ENCODE data around the gene NEUROD2.

Gene NEUROD2

GRCh38 chr17:39641883-39642282, 34.2 kb upstream of the NEUROD2 start:
- H3K4me1 ChIP-seq (ENCODE audit: control insufficient read depth, insufficient read depth, low read length): peaks cover 27% of the 10 kb centered on the region
- H3K9me3 ChIP-seq (ENCODE audit: control insufficient read depth, insufficient read depth, low read length): no peaks in the 10 kb centered on the region
- no peak overlapping the region for H3K4me3 ChIP-seq (ENCODE audit: low read depth, low read length)
- H3K9ac ChIP-seq (ENCODE audit: low read depth, low read length): no peak overlapping the region
- H3K27me3 ChIP-seq (ENCODE audit: control insufficient read depth, insufficient read depth, low read length): no peaks in the 10 kb centered on the region
- no peaks in the 10 kb centered on the region for H3K36me3 ChIP-seq (ENCODE audit: control insufficient read depth, insufficient read depth, low read length)

- H3K9ac ChIP-seq (ENCODE audit: low read depth, low read length): no peak overlapping the region
- peaks cover 33% of the 10 kb centered on the region for H3K4me1 ChIP-seq (ENCODE audit: control insufficient read depth, insufficient read depth, low read length)
- no peak overlapping the region for H3K4me3 ChIP-seq (ENCODE audit: low read depth, low read length)
- no peaks in the 10 kb centered on the region for H3K36me3 ChIP-seq (ENCODE audit: control insufficient read depth, insufficient read depth, low read length)
- no peaks in the 10 kb centered on the region for H3K27me3 ChIP-seq (ENCODE audit: control insufficient read depth, insufficient read depth, low read length)
- H3K9me3 ChIP-seq (ENCODE audit: control insufficient read depth, insufficient read depth, low read length): no peaks in the 10 kb centered on the region
Observed at GRCh38 chr17:39641097-39641496, 33.4 kb upstream of the NEUROD2 start.

- Histone ChIP-seq H3K4me1 (ENCODE audit: control insufficient read depth, insufficient read depth, low read length) (peaks cover 36% of the 10 kb centered on the region), H3K36me3 (ENCODE audit: control insufficient read depth, insufficient read depth, low read length) (no peaks in the 10 kb centered on the region), H3K27me3 (ENCODE audit: control insufficient read depth, insufficient read depth, low read length) (no peaks in the 10 kb centered on the region), H3K9ac (ENCODE audit: low read depth, low read length) (no peak overlapping the region), H3K4me3 (ENCODE audit: low read depth, low read length) (no peak overlapping the region), H3K9me3 (ENCODE audit: control insufficient read depth, insufficient read depth, low read length) (no peaks in the 10 kb centered on the region)
Observed at GRCh38 chr17:39640591-39641031, 32.9 kb upstream of the NEUROD2 start.

GRCh38 chr17:39639566-39640458, 32.1 kb upstream of the NEUROD2 start:
- Histone ChIP-seq H3K9ac (ENCODE audit: low read depth, low read length) (peak overlapping the region; percentile 73), H3K4me1 (ENCODE audit: control insufficient read depth, insufficient read depth, low read length) (peaks cover 34% of the 10 kb centered on the region)

GRCh38 chr17:39639043-39639442, 31.3 kb upstream of the NEUROD2 start:
- Histone ChIP-seq H3K4me1 (ENCODE audit: control insufficient read depth, insufficient read depth, low read length) (peaks cover 36% of the 10 kb centered on the region), H3K4me3 (ENCODE audit: low read depth, low read length) (no peak overlapping the region), H3K27me3 (ENCODE audit: control insufficient read depth, insufficient read depth, low read length) (no peaks in the 10 kb centered on the region), H3K9ac (ENCODE audit: low read depth, low read length) (no peak overlapping the region), H3K9me3 (ENCODE audit: control insufficient read depth, insufficient read depth, low read length) (no peaks in the 10 kb centered on the region), H3K36me3 (ENCODE audit: control insufficient read depth, insufficient read depth, low read length) (no peaks in the 10 kb centered on the region)

More at GRCh38 chr17:39639566-39640458, 32.1 kb upstream of the NEUROD2 start:
- H3K36me3 ChIP-seq (ENCODE audit: control insufficient read depth, insufficient read depth, low read length): no peaks in the 10 kb centered on the region
- H3K4me3 ChIP-seq (ENCODE audit: low read depth, low read length): no peak overlapping the region
- H3K9me3 ChIP-seq (ENCODE audit: control insufficient read depth, insufficient read depth, low read length): no peaks in the 10 kb centered on the region
- H3K27me3 ChIP-seq (ENCODE audit: control insufficient read depth, insufficient read depth, low read length): no peaks in the 10 kb centered on the region

GRCh38 chr17:39638317-39638716, 30.6 kb upstream of the NEUROD2 start:
- no peaks in the 10 kb centered on the region for H3K9me3 ChIP-seq (ENCODE audit: control insufficient read depth, insufficient read depth, low read length)
- peaks cover 36% of the 10 kb centered on the region for H3K4me1 ChIP-seq (ENCODE audit: control insufficient read depth, insufficient read depth, low read length)
- H3K36me3 ChIP-seq (ENCODE audit: control insufficient read depth, insufficient read depth, low read length): no peaks in the 10 kb centered on the region
- H3K9ac ChIP-seq (ENCODE audit: low read depth, low read length): no peak overlapping the region
- no peaks in the 10 kb centered on the region for H3K27me3 ChIP-seq (ENCODE audit: control insufficient read depth, insufficient read depth, low read length)
- no peak overlapping the region for H3K4me3 ChIP-seq (ENCODE audit: low read depth, low read length)

- Histone ChIP-seq H3K9ac (ENCODE audit: low read depth, low read length) (peak within 1 kb of the TSS; percentile 92), H3K36me3 (ENCODE audit: control insufficient read depth, insufficient read depth, low read length) (no peaks in the 10 kb centered on the region), H3K27me3 (ENCODE audit: control insufficient read depth, insufficient read depth, low read length) (no peaks in the 10 kb centered on the region), H3K4me3 (ENCODE audit: low read depth, low read length) (peak within 1 kb of the TSS; percentile 85), H3K9me3 (ENCODE audit: control insufficient read depth, insufficient read depth, low read length) (no peaks in the 10 kb centered on the region), H3K4me1 (ENCODE audit: control insufficient read depth, insufficient read depth, low read length) (peaks cover 42% of the 10 kb centered on the region)
Observed at GRCh38 chr17:39636927-39637736, 29.4 kb upstream of the NEUROD2 start, which contains the start of gene STARD3. Gene STARD3, plus strand, starts transcription at chr17:39637144. Its CDS starts 16,388 bp downstream, at chr17:39653532.

GRCh38 chr17:39636587-39636926, 28.8 kb upstream of the NEUROD2 start:
- Histone ChIP-seq H3K4me1 (ENCODE audit: control insufficient read depth, insufficient read depth, low read length) (peaks cover 47% of the 10 kb centered on the region), H3K9ac (ENCODE audit: low read depth, low read length) (no peak overlapping the region), H3K27me3 (ENCODE audit: control insufficient read depth, insufficient read depth, low read length) (no peaks in the 10 kb centered on the region), H3K4me3 (ENCODE audit: low read depth, low read length) (peak overlapping the region; percentile 85), H3K36me3 (ENCODE audit: control insufficient read depth, insufficient read depth, low read length) (no peaks in the 10 kb centered on the region), H3K9me3 (ENCODE audit: control insufficient read depth, insufficient read depth, low read length) (no peaks in the 10 kb centered on the region)

GRCh38 chr17:39635614-39636176, 28.0 kb upstream of the NEUROD2 start:
- no peaks in the 10 kb centered on the region for H3K9me3 ChIP-seq (ENCODE audit: control insufficient read depth, insufficient read depth, low read length)
- peak overlapping the region; percentile 24 for H3K9ac ChIP-seq (ENCODE audit: low read depth, low read length)
- peaks cover 54% of the 10 kb centered on the region for H3K4me1 ChIP-seq (ENCODE audit: control insufficient read depth, insufficient read depth, low read length)
- no peak overlapping the region for H3K4me3 ChIP-seq (ENCODE audit: low read depth, low read length)
- H3K27me3 ChIP-seq (ENCODE audit: control insufficient read depth, insufficient read depth, low read length): no peaks in the 10 kb centered on the region
- H3K36me3 ChIP-seq (ENCODE audit: control insufficient read depth, insufficient read depth, low read length): no peaks in the 10 kb centered on the region

GRCh38 chr17:39634384-39634871, 26.7 kb upstream of the NEUROD2 start:
- H3K36me3 ChIP-seq (ENCODE audit: control insufficient read depth, insufficient read depth, low read length): no peaks in the 10 kb centered on the region
- peaks cover 3% of the 10 kb centered on the region for H3K27me3 ChIP-seq (ENCODE audit: control insufficient read depth, insufficient read depth, low read length)
- H3K4me1 ChIP-seq (ENCODE audit: control insufficient read depth, insufficient read depth, low read length): peaks cover 57% of the 10 kb centered on the region
- no peak overlapping the region for H3K4me3 ChIP-seq (ENCODE audit: low read depth, low read length)
- no peaks in the 10 kb centered on the region for H3K9me3 ChIP-seq (ENCODE audit: control insufficient read depth, insufficient read depth, low read length)
- H3K9ac ChIP-seq (ENCODE audit: low read depth, low read length): no peak overlapping the region

GRCh38 chr17:39633570-39634183, 26.0 kb upstream of the NEUROD2 start:
- H3K9ac ChIP-seq (ENCODE audit: low read depth, low read length): no peak overlapping the region
- peaks cover 59% of the 10 kb centered on the region for H3K4me1 ChIP-seq (ENCODE audit: control insufficient read depth, insufficient read depth, low read length)
- peaks cover 4% of the 10 kb centered on the region for H3K27me3 ChIP-seq (ENCODE audit: control insufficient read depth, insufficient read depth, low read length)

More at GRCh38 chr17:39633570-39634183, 26.0 kb upstream of the NEUROD2 start:
- no peak overlapping the region for H3K4me3 ChIP-seq (ENCODE audit: low read depth, low read length)
- H3K9me3 ChIP-seq (ENCODE audit: control insufficient read depth, insufficient read depth, low read length): no peaks in the 10 kb centered on the region
- no peaks in the 10 kb centered on the region for H3K36me3 ChIP-seq (ENCODE audit: control insufficient read depth, insufficient read depth, low read length)

All from iPS-15b (cell line).